Measurements from ENCODE around the gene C5orf34. TPM values are rescaled to one million over a fixed set of nuclear protein-coding genes. Genes with fewer than 3 reads are reported as not detected.

The C5orf34 gene, protein sequence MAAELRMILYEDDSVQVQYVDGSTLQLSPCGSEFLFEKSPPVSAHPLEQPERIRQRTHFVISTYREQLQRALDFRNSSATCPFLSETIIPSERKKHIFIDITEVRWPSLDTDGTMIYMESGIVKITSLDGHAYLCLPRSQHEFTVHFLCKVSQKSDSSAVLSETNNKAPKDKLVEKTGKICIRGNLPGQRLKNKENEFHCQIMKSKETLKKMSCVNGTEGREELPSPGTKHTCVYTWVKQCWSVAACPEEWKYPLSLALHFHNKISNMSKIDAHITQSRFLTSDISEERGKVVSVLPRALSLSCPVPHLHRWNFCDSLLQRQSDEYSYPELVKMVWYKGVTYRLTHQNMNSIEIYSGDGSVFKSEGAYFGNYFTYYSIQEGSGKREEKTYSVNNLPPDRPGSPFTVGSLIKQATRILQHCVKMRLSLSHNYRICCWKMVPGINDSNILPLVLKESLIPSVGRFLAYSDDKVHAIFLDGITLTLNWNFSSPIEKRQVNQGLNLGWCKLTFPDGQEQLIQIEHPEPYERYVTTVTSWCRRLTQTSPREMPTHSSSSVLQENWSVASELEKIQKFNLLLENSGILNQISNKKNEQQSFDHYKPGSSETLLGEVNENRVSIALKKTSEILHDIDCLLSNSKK
- total RNA-seq = 5.0 and 6.5 TPM in 2 replicates
- polyA plus RNA-seq = 2.1 and 2.2 TPM in 2 replicates
- 2.8 and 3.7 TPM in 2 replicates for polyA plus RNA-seq (2011; cell fraction: cytosol; rRNA removed)
- polyA plus RNA-seq (2011; cell fraction: nucleus; rRNA removed) = 8.8 and 12.9 TPM in 2 replicates
- polyA plus RNA-seq (2012) = 2.6 and 5.3 TPM in 2 replicates
- 2.9 and 5.3 TPM in 2 replicates for polyA minus RNA-seq
- 12.3 TPM for polyA minus RNA-seq (2011; cell fraction: cytosol; rRNA and poly(A)+ RNA removed)
- 4.4 and 10.0 TPM in 2 replicates for polyA minus RNA-seq (2011; cell fraction: nucleus; rRNA and poly(A)+ RNA removed)
- Bru-seq, nascent RNA = percentile 55 among the genes with signal in this experiment
- percentile 51 among the genes with signal in this experiment for BruChase-seq, experiment 1, labeled RNA remaining after a 6-hour chase
- BruChase-seq, experiment 2, labeled RNA remaining after a 2-hour chase = percentile 56 among the genes with signal in this experiment
- long read RNA-seq, transcript C5orf34-201 (13 exons, 2,507 nt) = major isoform, 10 of 23 reads
- long read RNA-seq, partial matches to known transcripts = 0 of 23 reads
- long read RNA-seq, other reads (novel, unspliced or antisense) = 13 of 23 reads

DNA sequence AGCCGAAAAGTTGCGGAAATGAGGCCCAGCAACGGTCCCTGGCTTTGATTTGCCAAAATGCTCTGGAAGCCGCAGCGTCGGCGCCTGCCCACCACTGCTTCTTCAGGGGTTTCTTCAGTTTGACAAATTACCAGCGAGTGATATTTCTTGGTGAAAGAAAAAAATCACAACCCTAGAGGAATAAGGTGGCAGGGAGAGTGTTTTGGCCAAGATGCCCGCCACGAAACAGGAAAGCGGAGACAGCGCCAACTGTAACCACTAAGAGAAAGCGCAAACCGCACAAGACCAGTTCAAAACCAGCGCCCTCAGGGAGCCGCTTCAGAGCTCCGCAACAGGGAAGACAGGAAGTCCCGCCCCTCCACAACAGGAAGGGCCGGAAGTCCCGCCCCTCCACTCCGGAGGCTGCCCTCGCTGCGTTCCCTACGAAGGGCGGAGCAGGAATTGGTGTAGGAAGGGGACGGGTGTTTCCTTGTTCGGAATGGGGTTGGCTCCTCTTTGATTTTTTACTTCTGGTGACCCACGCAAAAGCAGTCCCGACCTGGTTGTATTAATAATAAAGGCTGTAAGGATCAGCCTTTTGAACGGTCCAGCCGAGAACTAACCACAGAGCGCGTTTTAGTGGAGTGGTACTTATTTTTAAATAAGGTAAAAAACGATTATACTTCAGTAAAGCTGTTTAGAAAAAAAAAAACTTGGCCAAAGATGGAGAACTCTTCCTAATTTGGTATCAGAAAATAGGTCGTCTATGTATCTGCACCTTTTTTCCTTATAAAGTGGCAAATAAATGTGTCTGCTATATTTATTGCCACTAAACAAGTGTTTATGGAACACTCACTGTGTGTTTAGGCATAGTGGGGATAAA lies at the start of gene C5orf34:
Gene C5orf34 (minus strand): TSS at position 333 of the 862 bp plus-strand sequence. CDS start 5,809 bp downstream, outside the sequence.
- H3K36me3 ChIP-seq (ENCODE audit: control insufficient read depth in 2 of 2, extremely low read depth in 1 of 2, insufficient read depth in 2 of 2, low read length in 2 of 2) = no peaks in the 10 kb centered on the region
- TF ChIP-seq MYC (IDR thresholded peaks at IDR 0.05; ENCODE audit: low read depth, low read length) (no peak), JUN (IDR thresholded peaks at IDR 0.05; ENCODE audit: borderline replicate concordance, insufficient read depth, insufficient read length, low read depth) (no peak), GATA2 (IDR thresholded peaks at IDR 0.05; ENCODE audit: insufficient read depth, insufficient read length, low read depth, low read length) (no peak), EZH2 (IDR thresholded peaks at IDR 0.05; ENCODE audit: borderline replicate concordance, low read depth, low read length, severe bottlenecking) (no peak), POLR2AphosphoS5 (IDR thresholded peaks at IDR 0.05; ENCODE audit: insufficient read depth, low read depth, low read length) (peak; percentile 88), POLR2A (IDR thresholded peaks at IDR 0.05; ENCODE audit: low read depth, low read length) (peak; percentile 93), FOS (IDR thresholded peaks at IDR 0.05; ENCODE audit: borderline replicate concordance, insufficient read depth, low read length) (no peak)
- TF ChIP-seq, protein P1, sequence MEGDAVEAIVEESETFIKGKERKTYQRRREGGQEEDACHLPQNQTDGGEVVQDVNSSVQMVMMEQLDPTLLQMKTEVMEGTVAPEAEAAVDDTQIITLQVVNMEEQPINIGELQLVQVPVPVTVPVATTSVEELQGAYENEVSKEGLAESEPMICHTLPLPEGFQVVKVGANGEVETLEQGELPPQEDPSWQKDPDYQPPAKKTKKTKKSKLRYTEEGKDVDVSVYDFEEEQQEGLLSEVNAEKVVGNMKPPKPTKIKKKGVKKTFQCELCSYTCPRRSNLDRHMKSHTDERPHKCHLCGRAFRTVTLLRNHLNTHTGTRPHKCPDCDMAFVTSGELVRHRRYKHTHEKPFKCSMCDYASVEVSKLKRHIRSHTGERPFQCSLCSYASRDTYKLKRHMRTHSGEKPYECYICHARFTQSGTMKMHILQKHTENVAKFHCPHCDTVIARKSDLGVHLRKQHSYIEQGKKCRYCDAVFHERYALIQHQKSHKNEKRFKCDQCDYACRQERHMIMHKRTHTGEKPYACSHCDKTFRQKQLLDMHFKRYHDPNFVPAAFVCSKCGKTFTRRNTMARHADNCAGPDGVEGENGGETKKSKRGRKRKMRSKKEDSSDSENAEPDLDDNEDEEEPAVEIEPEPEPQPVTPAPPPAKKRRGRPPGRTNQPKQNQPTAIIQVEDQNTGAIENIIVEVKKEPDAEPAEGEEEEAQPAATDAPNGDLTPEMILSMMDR (IDR thresholded peaks at IDR 0.05; ENCODE audit: extremely low read depth in 1 of 2, insufficient read depth in 1 of 2, low read depth in 1 of 2, low read length in 2 of 2) = no peak
- TF ChIP-seq, protein P2, sequence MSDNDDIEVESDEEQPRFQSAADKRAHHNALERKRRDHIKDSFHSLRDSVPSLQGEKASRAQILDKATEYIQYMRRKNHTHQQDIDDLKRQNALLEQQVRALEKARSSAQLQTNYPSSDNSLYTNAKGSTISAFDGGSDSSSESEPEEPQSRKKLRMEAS (IDR thresholded peaks at IDR 0.05; ENCODE audit: insufficient read depth, insufficient read length) = peak; percentile 41
- no peaks in the 10 kb centered on the region for H3K9me1 ChIP-seq (replicated peaks; ENCODE audit: control insufficient read depth, extremely low read depth, insufficient read depth, low read length)
- peak within 1 kb of the TSS; percentile 92 for H3K27ac ChIP-seq (ENCODE audit: insufficient read depth, low read depth, low read length)
- DNase-seq (ENCODE audit: low read depth, low spot score) (peak; percentile 97), FAIRE-seq (peak; percentile 94)
- H3K4me2 ChIP-seq (ENCODE audit: insufficient read depth, low read length) = peak within 1 kb of the TSS; percentile 96
- H3K27me3 ChIP-seq (ENCODE audit: control insufficient read depth in 2 of 2, insufficient read depth in 2 of 2, low read length in 2 of 2) = no peaks in the 10 kb centered on the region
- peak within 1 kb of the TSS; percentile 90 for H2AFZ ChIP-seq (ENCODE audit: low read depth, low read length)
- dilution Hi-C loops (cut with MboI; ENCODE audit: extremely low pct_ligation_motif_present, low sequenced_read_pairs) = no loop called here
- H3K79me2 ChIP-seq (ENCODE audit: control insufficient read depth, insufficient read depth, low read length) = peaks cover 16% of the 10 kb centered on the region
- ChIA-PET POLR2A (interaction anchor here (1.0 to 1.3 kb wide), 2 partner anchors 8 to 31 kb away, joined by 5 to 9 read pairs; partner anchors contain the start of gene TMEM267), CTCF (interaction anchor here (0.9 to 2.8 kb wide), 6 partner anchors 11 to 202 kb away, joined by 3 to 26 read pairs (median 4); partner anchors contain the start of genes HMGCS1 and TMEM267)
- H4K20me1 ChIP-seq (replicated peaks; ENCODE audit: control insufficient read depth, extremely low read depth, insufficient read depth, low read length) = no peaks in the 10 kb centered on the region
- H3K4me1 ChIP-seq (ENCODE audit: control insufficient read depth, extremely low read depth, insufficient read depth, low read length) = peaks cover 11% of the 10 kb centered on the region
- H3K4me3 ChIP-seq (replicated peaks in 1 of 3; ENCODE audit: insufficient read depth in 1 of 3, low read depth in 1 of 3, low read length in 3 of 3) = peak within 1 kb of the TSS; percentile 68 to 93 (median 89)
- intact Hi-C loops (cut with micrococcal nuclease) = loop anchor here (1.0 to 10.0 kb wide), 4 partner anchors 31 to 1860 kb away; partner anchors contain the start of gene HMGCS1
- BruUV-seq (replicated peaks) = TSS peak; percentile 91
- H3K9me3 ChIP-seq (replicated peaks; ENCODE audit: control insufficient read depth, insufficient read depth, low read length) = no peaks in the 10 kb centered on the region
- peak within 1 kb of the TSS; percentile 97 for H3K9ac ChIP-seq (replicated peaks; ENCODE audit: extremely low read depth, insufficient read depth, low read length)
